ENCODE results near the gene LARP4B.

DNA sequence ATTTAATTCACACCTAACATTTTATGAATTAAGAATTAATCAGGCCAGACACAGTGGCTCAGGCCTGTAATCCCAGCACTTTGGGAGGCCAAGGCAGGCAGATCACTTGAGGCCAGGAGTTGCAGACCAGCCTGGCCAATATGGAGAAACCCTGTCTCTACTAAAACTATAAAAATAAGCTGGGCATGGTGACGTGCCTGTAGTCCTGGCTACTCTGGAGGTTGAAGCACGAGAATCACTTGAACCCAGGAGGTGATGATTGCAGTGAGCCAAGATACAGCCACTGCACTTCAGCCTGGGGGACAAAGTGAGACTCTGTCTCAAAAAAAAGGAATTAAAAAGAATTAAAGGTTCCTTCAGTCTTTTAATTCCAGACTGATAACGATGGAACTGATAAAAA lies 11.1 kb downstream of the LARP4B start:
- TF ChIP-seq GATA2 (IDR thresholded peaks at IDR 0.05; ENCODE audit: low read depth, low read length) (no peak), GATA3 (IDR thresholded peaks at IDR 0.05; ENCODE audit: low read depth, low read length) (no peak)
